NCI-H524 (cell line): ENCODE results near the gene DYNC1I1.
"Not testable (repeated sequence)": the region's sequence is repeated elsewhere in the genome, so short reads cannot be mapped to it uniquely, and the experiment has no call there.

Experiments used
- DNase-seq, 2 experiments: peaks; one replicate each; lab custom pipeline; 2025; lab: John Stamatoyannopoulos, UW

The DYNC1I1 gene

DNA sequence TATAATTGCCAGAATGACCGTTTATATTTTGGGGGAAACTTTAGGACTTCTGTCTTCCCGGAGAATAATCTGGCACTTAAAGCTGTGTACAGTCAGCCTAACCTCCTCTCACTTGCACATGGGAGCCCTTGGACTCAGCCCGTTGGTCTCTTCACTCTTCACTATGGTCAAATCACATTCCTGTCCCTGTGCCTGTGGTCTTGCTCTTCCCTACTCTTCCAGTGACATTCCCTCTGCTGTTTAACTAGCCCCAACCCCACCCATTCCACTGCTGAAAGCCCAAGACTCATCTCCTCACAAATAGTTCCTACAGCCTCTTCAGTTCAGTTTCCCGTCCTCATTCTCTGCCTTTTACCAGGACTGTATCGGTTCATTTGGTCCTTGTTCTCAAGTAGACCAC, 135.0 kb downstream of the DYNC1I1 start:
- DNase-seq: no peak

DNA sequence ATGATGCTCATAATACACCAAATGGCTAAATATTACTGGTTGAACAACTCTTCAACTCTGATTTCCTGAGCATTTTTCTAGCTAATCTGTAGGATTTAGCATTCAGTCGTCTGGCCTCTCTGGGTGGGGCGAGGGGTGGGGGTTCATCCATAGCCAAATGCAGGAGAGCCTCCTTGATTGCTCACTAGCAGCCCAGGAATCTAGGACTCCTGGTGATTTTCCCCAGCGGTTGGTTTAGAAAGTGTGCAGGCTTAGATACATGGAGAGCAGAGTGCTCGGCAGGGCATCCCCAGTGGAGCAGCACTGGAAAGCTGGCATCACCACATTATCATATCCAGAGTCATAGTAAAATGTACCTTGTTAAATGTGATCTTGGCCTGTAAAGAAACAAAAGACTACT, 136.1 kb downstream of the DYNC1I1 start:
- DNase-seq: peak; percentile 25 to 56

DNA sequence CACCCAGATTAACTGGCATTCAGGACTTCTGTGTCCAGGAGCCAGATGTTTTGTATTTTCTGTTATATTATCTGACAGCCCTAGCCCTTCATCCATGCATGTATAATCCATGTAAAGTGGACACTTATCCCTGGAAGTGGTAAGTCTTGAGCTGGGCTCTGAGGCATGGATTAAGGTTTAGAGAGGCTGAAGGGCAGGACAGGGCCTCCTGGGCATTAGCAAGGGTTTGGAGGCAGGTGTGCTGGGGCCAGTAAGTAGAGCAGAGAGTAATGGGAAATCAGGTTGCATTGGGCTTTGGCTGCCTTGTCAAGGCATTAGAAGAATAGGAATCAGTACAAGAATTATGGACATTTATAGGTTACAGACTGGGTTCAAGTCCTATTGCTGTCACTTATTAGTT, 138.0 kb downstream of the DYNC1I1 start:
- DNase-seq: peak; percentile 98 to 99

DNA sequence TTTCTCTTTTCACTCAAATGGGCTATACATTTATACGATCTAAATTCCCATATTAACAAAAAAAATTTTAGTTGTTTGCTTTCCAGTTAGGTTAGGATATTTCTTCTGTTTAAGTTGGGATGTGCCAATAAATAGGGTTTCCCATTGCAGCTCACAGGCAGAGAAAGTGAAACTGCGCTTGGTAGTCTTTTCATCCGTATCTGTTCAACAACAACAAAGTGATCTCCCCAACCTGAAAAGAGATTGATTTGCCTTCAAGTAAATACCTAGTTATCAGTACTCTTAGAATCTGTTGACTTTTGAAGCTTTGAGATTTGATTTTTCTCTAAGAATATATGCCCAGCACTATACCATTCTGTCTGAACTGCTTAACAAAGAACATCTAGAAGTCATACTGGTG, 143.4 kb downstream of the DYNC1I1 start:
- DNase-seq: no peak

DNA sequence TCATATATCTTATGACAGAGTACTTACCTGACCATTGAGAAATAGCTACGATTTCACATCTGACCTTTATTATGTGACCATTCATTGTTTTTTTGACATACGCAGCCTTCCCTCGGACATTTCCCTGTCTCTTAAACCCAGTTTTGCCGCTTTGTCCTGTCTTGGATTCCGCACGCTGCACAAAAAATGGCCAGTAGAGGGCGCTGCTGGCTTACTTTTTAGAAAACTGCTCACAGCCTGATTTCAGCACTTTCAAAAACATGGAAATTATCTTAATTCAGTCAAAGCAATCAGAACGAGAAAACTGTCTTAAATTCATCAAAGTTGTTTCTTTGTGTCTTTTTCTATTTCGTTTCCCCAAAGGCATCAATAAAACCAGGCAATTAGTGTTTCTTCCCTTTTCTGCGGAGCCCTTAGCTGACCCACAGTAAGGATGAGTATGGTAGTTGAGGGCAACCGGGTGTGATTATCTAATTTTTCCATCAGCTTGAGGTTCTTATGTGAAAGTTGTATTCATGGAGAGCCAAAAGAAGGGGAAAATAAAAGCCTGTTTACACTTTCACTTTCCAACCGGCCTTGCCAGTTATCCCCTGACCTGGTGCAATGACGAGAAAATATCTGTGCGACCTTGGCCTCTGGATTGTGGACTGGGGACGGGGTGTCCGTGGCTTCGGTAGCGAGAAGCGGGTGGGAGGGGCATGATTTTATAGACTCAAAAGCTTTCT, 144.4 kb downstream of the DYNC1I1 start:
- DNase-seq: peak; percentile 33 to 72

DNA sequence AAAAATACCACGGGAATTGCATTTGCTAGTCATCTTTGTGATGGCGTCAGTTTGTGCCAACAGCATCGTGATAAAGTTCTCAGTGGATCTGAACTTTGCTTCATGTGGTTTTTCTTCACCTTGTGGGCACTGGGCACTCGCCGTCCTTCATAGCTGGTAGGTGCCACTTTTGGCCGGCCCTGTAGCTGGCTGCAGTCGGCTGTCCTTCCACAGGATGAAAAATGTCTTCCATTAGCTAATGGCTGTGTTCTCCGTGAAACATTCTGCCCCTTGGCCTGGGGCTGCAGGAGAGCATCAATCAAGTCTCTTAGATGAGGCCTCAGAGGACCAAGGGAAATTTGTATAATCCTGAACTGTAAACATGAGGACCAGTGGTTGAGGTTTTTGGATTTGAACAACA, 145.3 kb downstream of the DYNC1I1 start:
- no peak for DNase-seq

DNA sequence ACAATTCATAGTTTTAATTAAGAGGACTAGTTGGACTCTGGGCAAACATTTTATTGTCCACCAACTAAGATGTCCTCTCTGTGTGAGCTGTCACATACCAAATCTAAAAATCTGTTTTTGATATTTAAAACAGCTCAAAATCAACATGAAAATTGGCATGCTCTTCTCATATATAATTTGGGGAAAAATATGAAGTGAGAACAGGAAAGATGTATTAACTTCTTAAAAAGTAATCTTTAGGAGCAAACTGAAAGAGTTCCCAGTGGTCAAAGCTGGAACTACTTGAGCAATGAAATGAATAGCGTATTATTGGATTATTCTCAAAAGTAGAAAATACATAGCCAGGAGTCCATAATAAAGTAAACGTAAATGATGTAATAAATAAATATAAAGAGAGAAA, 147.2 kb downstream of the DYNC1I1 start:
- no peak for DNase-seq

DNA sequence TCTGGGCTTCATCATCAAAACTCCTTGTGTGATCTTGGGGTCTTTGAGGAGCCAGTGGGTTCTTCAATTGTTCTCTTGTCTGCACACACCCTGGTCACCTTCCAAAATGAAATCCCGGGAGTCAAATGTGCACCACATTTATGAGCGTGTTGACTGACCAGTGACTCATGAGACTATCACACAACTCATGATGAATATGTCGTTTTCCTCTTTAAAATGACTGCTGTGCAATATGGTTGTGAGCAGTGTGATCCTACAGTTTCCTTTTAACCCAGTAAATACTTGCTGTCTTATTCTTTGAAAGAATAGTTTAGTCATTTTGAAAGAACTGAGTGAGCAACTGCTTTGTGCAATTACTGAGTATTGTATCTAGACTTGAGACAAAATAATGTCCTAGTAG, 149.2 kb downstream of the DYNC1I1 start:
- DNase-seq: no peak

DNA sequence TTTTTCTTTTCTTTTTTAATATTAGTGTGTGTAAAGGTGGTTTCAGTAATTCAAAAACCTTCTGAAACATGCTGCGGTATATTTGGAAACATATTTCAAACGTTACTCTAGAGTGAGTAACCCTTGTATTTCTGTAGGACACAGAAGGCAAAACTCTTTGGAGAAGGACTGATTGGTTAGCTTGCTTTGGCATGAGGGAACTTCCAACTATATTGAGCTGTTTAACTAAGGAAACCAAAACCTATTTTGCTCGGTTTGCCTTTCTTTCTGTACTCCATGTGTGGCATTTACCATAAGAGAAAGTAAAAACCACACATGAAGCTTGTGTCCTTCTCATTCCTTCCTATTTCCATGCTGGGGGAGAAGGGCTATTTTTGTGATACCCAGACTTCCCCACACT, 149.8 kb downstream of the DYNC1I1 start:
- DNase-seq: no peak

DNA sequence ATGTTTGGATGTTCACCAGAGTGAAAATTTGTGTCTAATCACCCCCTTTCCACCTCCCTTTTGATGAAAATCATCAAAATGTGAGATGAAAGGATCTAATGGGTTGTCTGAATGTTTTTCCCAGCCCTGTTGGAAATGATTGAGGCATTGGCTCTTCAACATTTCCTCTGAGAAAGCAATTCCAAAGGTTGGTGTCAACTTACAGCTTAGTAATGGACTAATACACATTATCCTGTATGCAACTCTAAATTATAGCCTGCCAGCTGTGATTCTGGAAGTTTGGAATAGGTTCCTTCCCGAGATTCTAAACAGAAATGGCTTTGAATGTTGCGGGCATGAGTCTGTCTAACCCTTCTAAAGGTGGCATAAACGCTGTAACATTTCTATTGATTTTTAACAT, 152.9 kb downstream of the DYNC1I1 start:
- DNase-seq: peak; percentile 50 to 74

DNA sequence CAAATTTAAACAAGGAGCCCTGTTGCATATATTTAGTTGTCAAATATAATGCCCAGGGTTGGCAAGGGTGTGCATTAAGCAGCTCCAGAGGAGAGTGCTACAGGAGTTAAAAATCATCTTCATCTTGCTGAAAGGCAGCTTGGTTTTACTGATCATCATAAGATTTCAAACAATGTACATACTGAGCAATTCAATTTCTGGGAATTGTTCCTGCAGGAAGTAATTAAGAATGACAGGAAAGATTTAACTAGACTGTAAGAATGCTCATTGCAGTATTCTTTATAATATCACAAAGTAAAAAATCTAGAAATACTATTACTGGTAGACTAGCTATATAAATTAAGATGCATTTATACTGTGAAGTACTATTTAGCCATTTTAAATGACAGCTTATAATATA, 153.6 kb downstream of the DYNC1I1 start:
- DNase-seq: no peak

DNA sequence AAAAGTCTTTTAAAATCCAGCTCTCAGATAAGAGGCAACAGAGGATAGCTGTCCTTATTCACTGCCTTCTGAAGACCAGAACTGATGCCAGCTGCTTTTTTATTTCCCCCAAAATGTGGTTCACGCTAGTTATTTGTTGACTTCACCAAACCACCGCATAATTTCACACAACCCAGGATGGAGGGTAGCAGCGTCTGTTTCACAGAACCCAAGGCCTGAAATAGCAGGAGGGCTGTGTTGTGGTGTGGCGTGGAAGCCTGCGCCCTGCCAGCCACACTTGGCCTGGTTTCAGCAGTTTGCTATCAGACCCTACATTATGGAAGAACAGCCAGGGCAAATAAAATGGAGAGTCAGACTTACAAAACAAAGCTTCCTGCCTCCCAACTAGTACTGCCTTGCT, 155.4 kb downstream of the DYNC1I1 start:
- no peak for DNase-seq

DNA sequence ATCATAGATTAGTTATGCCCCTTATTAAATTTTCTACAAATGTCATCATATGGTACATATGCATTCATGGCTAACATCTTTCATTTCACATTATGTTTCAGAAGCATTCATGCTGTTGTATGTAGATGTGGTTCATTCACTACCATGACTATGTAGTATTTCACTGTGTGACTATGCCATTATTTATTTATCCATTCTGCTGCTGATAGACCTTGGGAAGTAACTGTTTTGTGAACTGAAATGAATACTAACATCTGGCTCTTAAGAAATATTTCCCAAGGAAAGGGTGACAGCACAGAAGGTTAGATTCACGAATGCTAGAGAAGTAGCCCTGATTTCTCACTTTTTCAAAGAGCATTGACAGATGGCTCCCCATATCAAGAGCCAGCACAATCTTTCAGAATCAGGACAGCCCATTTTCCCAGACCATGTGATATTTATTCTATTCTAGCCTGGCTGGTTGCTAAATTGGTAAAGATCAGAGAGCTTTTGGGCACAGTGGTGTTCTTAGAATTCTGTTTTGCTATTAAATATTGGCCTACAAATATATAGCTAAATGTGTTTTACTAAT, 157.4 kb downstream of the DYNC1I1 start:
- DNase-seq: peak; percentile 52 to 87

DNA sequence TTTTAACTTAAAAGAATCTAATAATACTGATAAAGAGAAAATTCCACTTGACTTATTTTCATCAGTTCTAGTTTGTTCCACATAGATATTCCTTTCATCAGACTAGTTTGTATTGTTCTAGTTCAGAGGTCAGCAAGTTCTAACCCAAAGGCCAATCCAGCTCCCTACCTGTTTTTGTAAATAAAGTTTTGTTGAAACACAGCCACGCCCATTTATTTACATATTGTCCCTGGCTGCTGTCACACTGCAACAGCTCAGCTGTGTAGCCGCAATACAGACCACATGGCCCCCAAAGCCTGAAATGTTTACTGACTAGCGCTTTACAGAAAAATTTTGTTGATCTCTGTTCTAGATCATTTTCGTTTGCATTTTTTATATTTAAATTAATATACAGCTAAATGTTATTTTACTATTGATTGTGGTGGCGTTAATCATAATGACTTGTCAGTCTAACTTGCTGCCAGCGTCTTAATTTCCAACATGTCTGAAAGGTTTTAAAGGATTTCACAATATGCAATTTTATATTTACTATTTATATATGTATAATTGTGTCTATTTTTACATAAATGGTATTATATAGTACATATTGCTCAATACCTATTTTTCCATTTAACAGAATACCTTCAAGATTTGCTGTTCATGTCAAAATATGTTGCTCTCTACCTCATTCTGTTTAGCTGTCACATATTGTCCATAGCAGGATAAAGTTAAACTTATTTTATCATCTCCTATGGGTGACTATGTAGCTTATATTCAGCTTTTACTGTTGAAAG, 159.3 kb downstream of the DYNC1I1 start:
- DNase-seq: no peak

DNA sequence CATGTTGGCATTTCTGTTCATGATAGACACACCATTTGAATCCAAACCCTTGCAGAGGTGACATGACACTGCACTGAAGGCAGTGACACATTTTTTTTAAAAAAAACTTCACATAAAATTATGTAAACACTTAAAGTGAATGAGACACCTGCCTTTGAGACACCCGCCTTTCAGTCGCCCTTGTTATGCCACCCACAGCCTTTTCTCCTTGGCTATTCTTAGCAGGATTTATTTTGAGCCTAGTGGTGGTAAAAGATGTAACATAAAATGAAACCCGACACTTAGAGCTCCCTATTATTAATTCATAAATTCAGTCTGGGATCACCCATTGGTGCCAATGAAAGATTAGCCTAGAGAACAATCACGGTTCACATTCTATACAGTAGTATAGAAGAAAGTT, 161.3 kb downstream of the DYNC1I1 start:
- peak; percentile 26 to 79 for DNase-seq

DNA sequence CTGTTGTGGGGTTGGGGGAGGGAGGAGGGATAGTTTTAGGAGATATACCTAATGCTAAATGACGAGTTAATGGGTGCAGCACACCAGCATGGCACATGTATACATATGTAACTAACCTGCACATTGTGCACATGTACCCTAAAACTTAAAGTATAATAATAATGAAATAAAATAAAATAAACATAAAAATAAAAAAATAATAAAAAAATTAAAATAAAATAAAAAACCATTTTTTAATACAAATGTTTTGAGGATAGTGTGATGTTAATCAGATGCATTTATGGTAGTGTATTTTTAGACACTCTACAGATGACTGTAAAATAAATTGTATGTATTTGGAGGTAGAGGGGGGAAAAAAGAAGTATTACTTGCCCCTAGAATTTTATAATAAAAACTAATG, 172.5 kb downstream of the DYNC1I1 start:
- DNase-seq: not testable (repeated sequence)

DNA sequence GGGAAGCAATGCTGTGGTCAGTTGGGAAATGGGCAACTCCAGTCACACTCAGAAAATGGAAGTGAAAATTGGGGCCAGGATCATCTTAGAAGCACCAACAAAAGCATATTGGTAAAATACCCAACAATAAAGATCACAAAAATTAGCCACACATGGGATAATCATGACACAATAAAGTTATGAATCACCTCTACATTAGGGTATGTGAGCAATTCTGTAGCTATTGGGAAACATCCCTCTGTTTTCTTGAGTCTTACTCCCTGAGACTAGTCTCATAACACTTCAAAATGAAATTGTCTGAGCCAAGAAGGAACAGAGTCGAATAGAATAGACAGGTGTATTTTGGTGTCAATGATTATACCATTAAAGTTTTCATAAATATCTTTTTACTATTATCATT, 178.3 kb downstream of the DYNC1I1 start:
- DNase-seq: no peak

DNA sequence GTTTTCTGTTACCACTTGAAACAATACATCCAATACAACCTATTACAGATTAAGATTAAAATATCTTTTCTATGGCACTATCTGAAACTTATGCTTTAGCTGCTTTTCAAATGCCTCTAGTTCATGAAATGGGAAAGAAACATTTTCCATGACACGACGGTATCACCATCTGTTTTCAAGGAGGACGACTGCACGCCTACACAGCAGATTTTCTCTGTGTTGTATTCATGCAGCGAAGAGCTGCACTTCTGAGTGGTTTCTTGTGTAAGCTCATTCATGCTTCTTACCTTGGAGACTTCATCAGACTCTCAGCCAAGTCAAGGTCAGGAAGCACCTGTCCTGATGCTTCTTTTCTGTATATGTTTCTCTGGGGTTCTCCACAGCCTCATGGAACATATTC, 179.2 kb downstream of the DYNC1I1 start:
- DNase-seq: no peak

DNA sequence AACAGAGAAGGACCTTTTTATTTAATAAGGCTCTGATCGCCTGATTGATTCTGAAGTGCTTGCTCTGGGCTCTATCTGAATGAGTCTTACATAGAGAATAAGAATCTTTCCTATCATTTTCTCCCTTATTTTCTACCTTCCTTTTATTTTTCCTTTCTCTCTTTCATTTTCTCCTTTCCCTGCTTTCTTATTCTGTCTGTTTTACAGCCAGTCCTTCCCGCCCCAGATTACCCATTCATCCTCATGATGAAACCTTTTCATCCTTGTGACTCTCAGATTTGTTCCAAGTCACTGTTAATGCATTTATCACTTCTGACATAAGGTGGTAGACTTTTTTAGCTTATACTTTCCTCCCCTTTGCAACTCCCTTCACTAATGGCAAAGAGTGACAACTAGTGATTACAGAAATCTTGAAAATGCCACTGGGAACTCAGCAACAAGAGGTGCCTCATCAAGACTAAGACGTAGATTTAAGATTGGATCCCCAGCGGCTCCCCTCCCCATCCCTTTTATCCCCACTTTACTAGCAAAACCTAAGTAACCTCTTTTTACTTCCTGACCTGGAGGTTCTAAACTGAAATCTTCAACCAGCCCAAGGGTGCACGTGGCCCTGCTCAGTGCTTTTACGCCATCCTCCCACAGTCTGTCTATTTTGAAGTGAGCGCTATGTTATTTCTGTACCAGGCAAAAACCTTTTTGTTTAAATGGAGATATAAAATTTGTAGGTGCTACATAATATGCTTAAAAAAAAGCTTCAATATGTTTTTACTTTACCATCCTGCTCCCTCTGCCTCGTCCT, 179.8 kb downstream of the DYNC1I1 start:
- no peak for DNase-seq

DNA sequence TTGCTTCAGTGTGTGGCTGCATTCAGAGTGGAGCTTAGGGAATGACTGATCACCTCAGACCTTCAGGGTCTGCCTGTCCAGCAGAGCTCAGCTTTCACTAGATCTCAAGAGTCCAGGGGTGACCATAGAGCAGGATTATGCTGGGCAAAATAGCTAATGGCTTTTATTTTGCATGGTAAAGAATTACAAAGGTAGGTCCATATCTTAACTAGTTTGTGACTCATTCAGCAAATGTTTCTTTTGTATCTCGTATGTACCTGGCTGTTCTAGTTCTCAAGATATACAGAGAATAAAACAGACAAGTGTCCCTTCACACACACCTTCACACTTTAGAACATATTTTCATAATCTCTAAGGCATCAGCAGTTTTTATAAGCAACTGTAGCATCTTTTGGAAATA, 180.5 kb downstream of the DYNC1I1 start:
- DNase-seq: no peak

DNA sequence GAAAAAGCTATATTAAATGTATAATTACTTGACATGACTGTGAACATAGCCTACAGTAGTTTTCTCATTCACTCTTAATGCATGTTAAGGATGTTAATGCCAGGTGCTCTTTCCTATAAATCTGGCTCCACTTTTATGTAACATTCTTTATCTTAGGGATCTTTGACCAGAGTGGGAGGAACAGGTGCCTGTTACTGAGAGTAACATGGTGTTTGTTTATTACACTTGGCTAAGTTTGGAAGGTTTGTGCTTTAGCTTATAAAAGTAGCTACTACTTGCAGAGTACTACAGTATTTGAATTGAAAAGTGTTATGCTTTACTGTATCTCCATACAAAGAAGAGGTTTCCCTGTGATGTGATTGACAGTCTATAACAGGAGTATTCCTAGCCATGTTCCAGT, 183.4 kb downstream of the DYNC1I1 start:
- DNase-seq: no peak

DNA sequence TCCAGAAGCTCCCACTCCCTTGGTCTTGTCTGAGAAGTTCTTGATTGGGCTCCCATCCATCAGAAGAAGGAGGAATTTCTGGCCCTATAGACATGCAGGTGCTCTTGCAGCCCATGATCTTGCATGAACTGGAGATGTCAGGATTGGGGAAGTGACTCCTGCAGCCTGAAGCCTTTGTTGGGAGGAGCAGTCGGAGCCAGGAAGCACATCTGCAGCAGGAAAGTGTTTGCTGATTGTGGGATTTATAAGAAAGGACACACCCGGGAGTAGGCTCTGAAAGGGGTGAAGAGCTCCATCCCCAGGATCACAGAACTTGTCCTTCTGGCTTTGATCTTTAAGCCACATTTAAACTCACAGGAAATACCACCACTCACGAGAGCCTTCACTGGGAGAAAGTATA, 185.2 kb downstream of the DYNC1I1 start:
- DNase-seq: no peak
